K562 (cell line): ENCODE measurements around the gene KCNV2. TPM values are rescaled to one million over a fixed set of nuclear protein-coding genes. Genes with fewer than 3 reads are reported as not detected.

ENCODE experiments used
- ATAC-seq: fragments of 200-7000 bp; cut with Tn5 transposase; 3 replicates; pipeline ENCODE4 v1.9.1; 2020; ENCODE audit warnings: moderate library complexity
- BruUV-seq: library from RNA; stranded (reverse); fragments of 400-500 nt; replicated peaks from 2 replicates; lab custom pipeline; 2021; lab: Mats Ljungman, UMichigan
- CTCF ChIA-PET: fragments of 300-600 bp; formaldehyde crosslinking; extraction: SDS; loops from one replicate; lab custom pipeline; 2021; ENCODE audit warnings: low intra/inter-chr PET ratio; lab: Yijun Ruan, JAX
- POLR2A ChIA-PET: fragments of 300-600, 350-650 bp; sonication (Branson Sonifier 250); formaldehyde crosslinking; extraction: SDS; loops from one replicate; lab custom pipeline; 2021; ENCODE audit warnings: antibody characterized with exemption, inconsistent platforms; lab: Yijun Ruan, JAX
- DNase-seq, 4 experiments: peaks; one replicate each; pipeline versions ENCODE4 v3.0.0 to v3.0.0-alpha.2; 2011 to 2018; ENCODE audit warnings: low spot score in 3 of 4, mixed read lengths in 3 of 4; ENCODE audit errors: extremely low read depth in 1 of 4
- FAIRE-seq: peaks from 2 replicates; lab custom pipeline; 2011; peaks lifted over from hg19 to GRCh38; lab: Jason Lieb, UNC
- H2AFZ ChIP-seq: 2 replicates; pipeline ENCODE4 v1.6.0; 2011; ENCODE audit warnings: low read depth, low read length, control low read depth, inconsistent platforms
- H3K27ac ChIP-seq: fragments of 200-600 bp; 3 replicates; pipeline ENCODE4 v1.8.0; 2011; ENCODE audit warnings: low read depth, mild to moderate bottlenecking, control low read depth, inconsistent platforms, low read length, moderate library complexity, mixed read lengths; ENCODE audit errors: extremely low read depth
- H3K27me3 ChIP-seq, 2 experiments: fragments of 300-600 bp in 1 of 2; 2 replicates in 1 of 2; 3 replicates in 1 of 2; pipeline versions ENCODE4 v1.6.0 to v1.8.0; 2011; ENCODE audit warnings: inconsistent platforms in 2 of 2, low read length in 2 of 2, mild to moderate bottlenecking in 1 of 2, mixed read lengths in 1 of 2, moderate library complexity in 1 of 2; ENCODE audit not compliant: control insufficient read depth in 2 of 2, insufficient read depth in 2 of 2
- H3K36me3 ChIP-seq: fragments of 300-600 bp; 3 replicates; pipeline ENCODE4 v1.8.0; 2011; ENCODE audit warnings: mild to moderate bottlenecking, low read length, inconsistent platforms; ENCODE audit not compliant: control insufficient read depth, insufficient read depth
- H3K4me1 ChIP-seq, 2 experiments: fragments of 200-600 bp in 1 of 2; replicated peaks in 1 of 2; 2 replicates in 1 of 2; 3 replicates in 1 of 2; pipeline versions ENCODE4 v1.5.1 to v1.8.0; 2011; ENCODE audit warnings: inconsistent platforms in 2 of 2, low read length in 2 of 2, mild to moderate bottlenecking in 1 of 2, mixed read lengths in 1 of 2, moderate library complexity in 1 of 2; ENCODE audit not compliant: control insufficient read depth in 2 of 2, insufficient read depth in 2 of 2
- H3K4me2 ChIP-seq: 2 replicates; pipeline ENCODE4 v1.6.1; 2011; ENCODE audit warnings: low read length, control low read depth, inconsistent platforms, mixed read lengths; ENCODE audit not compliant: insufficient read depth
- H3K4me3 ChIP-seq: fragments of 200-600 bp; sonication (generic), shearing (Covaris generic); 2 replicates; pipeline ENCODE4 v1.5.1; 2016; ENCODE audit warnings: control low read depth, inconsistent platforms
- H3K79me2 ChIP-seq: fragments of 200-600 bp; 3 replicates; pipeline ENCODE4 v1.8.0; 2011; ENCODE audit warnings: low read length, inconsistent platforms; ENCODE audit not compliant: control insufficient read depth, insufficient read depth
- H3K9ac ChIP-seq, 2 experiments: 2 replicates each; pipeline versions ENCODE4 v1.6.0 to v1.6.1; 2011; ENCODE audit warnings: low read depth in 2 of 2, low read length in 2 of 2, control low read depth in 1 of 2, inconsistent platforms in 1 of 2, mild to moderate bottlenecking in 1 of 2, mixed read lengths in 1 of 2; ENCODE audit not compliant: insufficient read depth in 1 of 2
- H3K9me1 ChIP-seq: one replicate; pipeline ENCODE4 v1.6.0; 2011; ENCODE audit warnings: inconsistent platforms, mild to moderate bottlenecking, low read length, moderate library complexity; ENCODE audit not compliant: control insufficient read depth, insufficient read depth
- H3K9me3 ChIP-seq: replicated peaks from 2 replicates; pipeline ENCODE4 v1.5.1; 2011; ENCODE audit warnings: low read depth, low read length, inconsistent platforms; ENCODE audit not compliant: control insufficient read depth, insufficient read depth
- H4K20me1 ChIP-seq: replicated peaks from 2 replicates; pipeline ENCODE4 v1.6.1; 2011; ENCODE audit warnings: low read length, inconsistent platforms, mixed read lengths; ENCODE audit not compliant: control insufficient read depth, insufficient read depth
- CBFA2T2 ChIP-seq: fragments of 450-650 bp; conservative IDR thresholded peaks from 2 replicates; pipeline ENCODE4 v1.6.1; 2017; ENCODE audit warnings: mild to moderate bottlenecking
- CBFA2T3 ChIP-seq: fragments of 450-650 bp; IDR thresholded peaks from 2 replicates; pipeline ENCODE4 v1.6.1; 2017
- ZNF274 ChIP-seq: IDR thresholded peaks from 2 replicates; pipeline ENCODE4 v1.6.1; 2011; ENCODE audit warnings: low read depth, mild to moderate bottlenecking, low read length, moderate library complexity, borderline replicate concordance
- ZZZ3 ChIP-seq: fragments of 450-650 bp; IDR thresholded peaks from 2 replicates; pipeline ENCODE4 v1.6.1; 2016; ENCODE audit warnings: antibody characterized with exemption, mild to moderate bottlenecking, moderate library complexity
- whole genome bisulfite sequencing: fragments of 100-300 bp; shearing (Covaris generic); methylation state at CpG from one replicate; pipeline ENCODE4 v1.1.6; 2016; ENCODE audit warnings: low coverage, mixed read lengths; ENCODE audit not compliant: insufficient coverage; ENCODE audit errors: missing lambda C conversion rate; 5-methylcytosine and 5-hydroxymethylcytosine counted together
- in situ Hi-C: fragments of 300-500 bp; cut with MboI; formaldehyde crosslinking; loops from 4 replicates; pipeline ENCODE4 v1.15.0; 2018; ENCODE audit warnings: inconsistent platforms, mixed read lengths
- intact Hi-C: fragments of 100-400 bp; cut with micrococcal nuclease; formaldehyde crosslinking; loops from 2 replicates; pipeline ENCODE4 v1.14.2; 2022
- polyA plus RNA-seq, 8 experiments: library from polyadenylated mRNA; depleted of rRNA in 4 of 8; stranded (reverse) in 5 of 8; unstranded in 3 of 8; fragments of >200 nt; fragmentation: Nextera tagmentation in 2 of 8; fragmentation: Illumina TruSeq in 1 of 8; extraction: Ambion mirVana in 2 of 8; extraction: Trizol in 1 of 8; gene quantifications; 2 replicates each; pipeline versions ENCODE4 v1.2.1 to v1.2.3, GENCODE V29; 2011 to 2014; ENCODE audit warnings: inconsistent platforms in 1 of 8, missing spikeins in 1 of 8
- total RNA-seq, 7 experiments: library from RNA; depleted of rRNA in 6 of 7; stranded (reverse); fragments of >200 nt in 6 of 7; fragmentation: Illumina TruSeq in 2 of 7; extraction: Trizol in 2 of 7; gene quantifications; 2 replicates each; pipeline versions ENCODE4 v1.2.1 to v1.2.3, GENCODE V29; 2011 to 2021; ENCODE audit warnings: low replicate concordance in 1 of 7
- TF ChIP-seq, protein P1 (sequence below): fragments of 150-350 bp; IDR thresholded peaks from 2 replicates; pipeline ENCODE4 v1.6.1; 2014; ENCODE audit warnings: low read depth, mild to moderate bottlenecking, low read length, borderline replicate concordance

The KCNV2 gene
- total and polyA plus RNA-seq, 9 of the 15 experiments (the other 6 are each of a cell fraction or from before 2014, with no cell fraction given) = 0.03 TPM; not detected in 8

GRCh38 chr9:2727374-2727773 lies 10.1 kb downstream of the KCNV2 start:
- H3K27me3 ChIP-seq = no peaks in the 10 kb centered on the region
- H3K9me3 ChIP-seq = no peaks in the 10 kb centered on the region
- no peak overlapping the region for H3K4me2 ChIP-seq
- no peaks in the 10 kb centered on the region for H3K79me2 ChIP-seq
- TF ChIP-seq CBFA2T2 = 0 out of 2 replicates have a peak, but pooled peaks have one; percentile 13
- no peak for TF ChIP-seq ZZZ3
- TF ChIP-seq ZNF274 = no peak
- TF ChIP-seq, protein P1, sequence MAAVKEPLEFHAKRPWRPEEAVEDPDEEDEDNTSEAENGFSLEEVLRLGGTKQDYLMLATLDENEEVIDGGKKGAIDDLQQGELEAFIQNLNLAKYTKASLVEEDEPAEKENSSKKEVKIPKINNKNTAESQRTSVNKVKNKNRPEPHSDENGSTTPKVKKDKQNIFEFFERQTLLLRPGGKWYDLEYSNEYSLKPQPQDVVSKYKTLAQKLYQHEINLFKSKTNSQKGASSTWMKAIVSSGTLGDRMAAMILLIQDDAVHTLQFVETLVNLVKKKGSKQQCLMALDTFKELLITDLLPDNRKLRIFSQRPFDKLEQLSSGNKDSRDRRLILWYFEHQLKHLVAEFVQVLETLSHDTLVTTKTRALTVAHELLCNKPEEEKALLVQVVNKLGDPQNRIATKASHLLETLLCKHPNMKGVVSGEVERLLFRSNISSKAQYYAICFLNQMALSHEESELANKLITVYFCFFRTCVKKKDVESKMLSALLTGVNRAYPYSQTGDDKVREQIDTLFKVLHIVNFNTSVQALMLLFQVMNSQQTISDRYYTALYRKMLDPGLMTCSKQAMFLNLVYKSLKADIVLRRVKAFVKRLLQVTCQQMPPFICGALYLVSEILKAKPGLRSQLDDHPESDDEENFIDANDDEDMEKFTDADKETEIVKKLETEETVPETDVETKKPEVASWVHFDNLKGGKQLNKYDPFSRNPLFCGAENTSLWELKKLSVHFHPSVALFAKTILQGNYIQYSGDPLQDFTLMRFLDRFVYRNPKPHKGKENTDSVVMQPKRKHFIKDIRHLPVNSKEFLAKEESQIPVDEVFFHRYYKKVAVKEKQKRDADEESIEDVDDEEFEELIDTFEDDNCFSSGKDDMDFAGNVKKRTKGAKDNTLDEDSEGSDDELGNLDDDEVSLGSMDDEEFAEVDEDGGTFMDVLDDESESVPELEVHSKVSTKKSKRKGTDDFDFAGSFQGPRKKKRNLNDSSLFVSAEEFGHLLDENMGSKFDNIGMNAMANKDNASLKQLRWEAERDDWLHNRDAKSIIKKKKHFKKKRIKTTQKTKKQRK = no peak
- peak; percentile 40; the same call in 1 of the 2 replicates for TF ChIP-seq CBFA2T3
- ATAC-seq = peak; percentile 58
- FAIRE-seq = no peak
- H3K27ac ChIP-seq = peak overlapping the region; percentile 17; the same call in 1 of the 3 replicates
- H3K36me3 ChIP-seq = no peaks in the 10 kb centered on the region
- no peak overlapping the region for H2AFZ ChIP-seq
- 7% methylated on average over 1 of the region's 2 CpGs for WGBS
- in situ Hi-C loops = no loop called here
- H3K9me1 ChIP-seq = no peaks in the 10 kb centered on the region
- no peak overlapping the region for H3K4me3 ChIP-seq
- intact Hi-C loops = loop anchor here (5.0 kb wide), 1 partner anchor 390 kb away; no protein-coding TSS in a partner anchor
- peaks cover 0 to 4% of the 10 kb centered on the region in 2 experiments; a peak in 2 of 5 replicates for H3K4me1 ChIP-seq
- no peak overlapping the region for H3K9ac ChIP-seq
- DNase-seq = peak in 1 of 4 experiments; percentile 21
- ChIA-PET POLR2A (interaction anchor here (0.6 kb wide), 1 partner anchor 63 kb away, joined by 3 read pairs; no protein-coding TSS in a partner anchor), CTCF (no interaction called here)
- H4K20me1 ChIP-seq = no peaks in the 10 kb centered on the region
- no TSS peak for BruUV-seq
